B cell (primary cell): ENCODE data around the gene ZMIZ1. TPM values are rescaled to one million over a fixed set of nuclear protein-coding genes. Genes with fewer than 3 reads are reported as not detected.

Experiments used
- ATAC-seq: fragments of 200-7000 bp; cut with Tn5 transposase; one replicate; pipeline ENCODE4 v1.10.0; 2021; ENCODE audit warnings: low read depth, mild to moderate bottlenecking, moderate number of reproducible peaks, moderate library complexity
- CTCF ChIA-PET: fragments of 350-600 bp; sonication (Branson Sonifier 250); formaldehyde crosslinking; loops from one replicate; lab custom pipeline; 2021; ENCODE audit warnings: antibody characterized with exemption, inconsistent platforms; lab: Charles Lee
- POLR2A ChIA-PET: fragments of 350-600 bp; sonication (Branson Sonifier 250); formaldehyde crosslinking; loops from one replicate; lab custom pipeline; 2021; ENCODE audit warnings: antibody characterized with exemption; lab: Charles Lee
- DNase-seq: peaks from one replicate; pipeline ENCODE4 v3.0.0; 2013
- H2AFZ ChIP-seq: 2 replicates; pipeline ENCODE4 v1.6.1; 2012; ENCODE audit warnings: mild to moderate bottlenecking, low read depth, low read length; ENCODE audit not compliant: insufficient read depth, poor library complexity, severe bottlenecking
- H3K27ac ChIP-seq, 2 donors: 1 replicate in 1 of 2; 2 replicates in 1 of 2; pipeline ENCODE4 v1.5.1; 2012 to 2013; ENCODE audit warnings: low read length in 2 of 2, mild to moderate bottlenecking in 2 of 2, moderate library complexity in 1 of 2
- H3K27me3 ChIP-seq, 4 experiments: fragments of 200-600 bp in 1 of 4; sonication (generic) in 1 of 4; replicated peaks in 1 of 4; 1 replicate in 2 of 4; 2 replicates in 2 of 4; pipeline versions ENCODE4 v1.6.1 to v1.7.0; 2013 to 2016; ENCODE audit warnings: low read length in 3 of 4, mild to moderate bottlenecking in 2 of 4, mixed read lengths in 1 of 4, moderate library complexity in 1 of 4; ENCODE audit not compliant: insufficient read depth in 4 of 4, control insufficient read depth in 3 of 4; ENCODE audit errors: control extremely low read depth in 1 of 4
- H3K36me3 ChIP-seq, 2 experiments: replicated peaks in 1 of 2; 1 replicate in 1 of 2; 2 replicates in 1 of 2; pipeline versions ENCODE4 v1.6.1 to v1.7.1; 2013; ENCODE audit warnings: low read length in 1 of 2; ENCODE audit not compliant: insufficient read depth in 2 of 2, control insufficient read depth in 1 of 2; ENCODE audit errors: control extremely low read depth in 1 of 2, extremely low read depth in 1 of 2
- H3K4me1 ChIP-seq, 2 donors: fragments of 200-600 bp in 1 of 2; sonication (generic) in 1 of 2; 1 replicate in 1 of 2; 2 replicates in 1 of 2; pipeline versions ENCODE4 v1.5.1 to v1.6.1; 2013 to 2017; ENCODE audit warnings: low read length in 2 of 2; ENCODE audit not compliant: control insufficient read depth in 2 of 2, insufficient read depth in 2 of 2
- H3K4me2 ChIP-seq: replicated peaks from 2 replicates; pipeline ENCODE3; 2012; ENCODE audit warnings: mild to moderate bottlenecking, low read depth, low read length; ENCODE audit not compliant: poor library complexity, severe bottlenecking
- H3K4me3 ChIP-seq, 5 experiments: fragments of 200-600 bp in 1 of 5; sonication (generic) in 1 of 5; 1 replicate in 3 of 5; 2 replicates in 2 of 5; pipeline versions ENCODE4 v1.5.1 to v1.7.0; 2011 to 2016; ENCODE audit warnings: low read length in 4 of 5, mild to moderate bottlenecking in 4 of 5, low read depth in 2 of 5, control low read depth in 1 of 5, moderate library complexity in 1 of 5; ENCODE audit not compliant: insufficient read depth in 1 of 5; ENCODE audit errors: control extremely low read depth in 1 of 5, extremely low read depth in 1 of 5
- H3K79me2 ChIP-seq: fragments of 200-600 bp; sonication (generic); one replicate; pipeline ENCODE4 v1.6.0; 2016; ENCODE audit warnings: low read length; ENCODE audit not compliant: control insufficient read depth, insufficient read depth
- H3K9ac ChIP-seq: fragments of 200-600 bp; sonication (generic); 2 replicates; pipeline ENCODE4 v1.6.1; 2017; ENCODE audit warnings: mild to moderate bottlenecking, low read length, moderate library complexity
- H3K9me3 ChIP-seq, 3 donors: one replicate each; pipeline versions ENCODE4 v1.6.1 to v1.7.1; 2013; ENCODE audit warnings: low read length in 2 of 3; ENCODE audit not compliant: control insufficient read depth in 2 of 3, insufficient read depth in 1 of 3; ENCODE audit errors: control extremely low read depth in 1 of 3
- H4K20me1 ChIP-seq: 2 replicates; pipeline ENCODE4 v1.6.0; 2012; ENCODE audit warnings: mild to moderate bottlenecking, low read length; ENCODE audit not compliant: insufficient read depth, control insufficient read depth, poor library complexity, severe bottlenecking
- H3K27ac Mint-ChIP-seq: one replicate; pipeline ENCODE4 v1.8.0; 2021; ENCODE audit warnings: mixed read lengths
- H3K27me3 Mint-ChIP-seq: one replicate; pipeline ENCODE4 v1.8.0; 2021; ENCODE audit warnings: mixed read lengths
- H3K4me1 Mint-ChIP-seq: one replicate; pipeline ENCODE4 v1.8.0; 2021; ENCODE audit warnings: mixed read lengths
- H3K4me3 Mint-ChIP-seq: one replicate; pipeline ENCODE4 v1.8.0; 2021; ENCODE audit warnings: mixed read lengths
- H3K9me3 Mint-ChIP-seq: one replicate; pipeline ENCODE4 v1.8.0; 2022; ENCODE audit warnings: mixed read lengths; ENCODE audit not compliant: insufficient read depth
- CTCF ChIP-seq: fragments of 200-600 bp; IDR thresholded peaks from one replicate; pipeline ENCODE4 v1.8.0; 2022; ENCODE audit warnings: antibody characterized with exemption, mild to moderate bottlenecking
- EZH2 ChIP-seq: IDR thresholded peaks from 2 replicates; pipeline ENCODE4 v1.6.1; 2012; ENCODE audit warnings: borderline replicate concordance, low read depth, mild to moderate bottlenecking, moderate library complexity, low read length; ENCODE audit not compliant: insufficient read depth, poor library complexity, severe bottlenecking
- WGBS: methylation state at CpG from one replicate; pipeline ENCODE4 v1.1.5; 2013; ENCODE audit warnings: missing lambda C conversion rate; ENCODE audit not compliant: insufficient coverage; 5-methylcytosine and 5-hydroxymethylcytosine counted together
- intact Hi-C: fragments of 100-400 bp; cut with micrococcal nuclease; formaldehyde crosslinking; loops from one replicate; pipeline ENCODE4 v1.10.0; 2022
- polyA plus RNA-seq: library from polyadenylated mRNA; depleted of rRNA; stranded (reverse); fragments of >200 nt; gene quantifications from 2 replicates; pipeline ENCODE4 v1.2.3, GENCODE V29; 2012
- total RNA-seq, 2 donors: library from RNA; stranded (reverse); fragments of 120-200 nt in 1 of 2; gene quantifications; 1 replicate in 1 of 2; 2 replicates in 1 of 2; pipeline versions ENCODE4 v1.2.3 to v1.2.4, GENCODE V29; 2013 to 2022

Gene ZMIZ1
- total and polyA plus RNA-seq, 2 donors (not counting 1 experiment from before 2014, with no cell fraction given) = 14.3 to 64.9 TPM

GRCh38 chr10:79245539-79246208, 176.9 kb downstream of the ZMIZ1 start:
- Mint-ChIP-seq H3K27ac (peak overlapping the region; percentile 95), H3K4me3 (peak overlapping the region; percentile 84), H3K9me3 (no peaks in the 10 kb centered on the region), H3K4me1 (peaks cover 83% of the 10 kb centered on the region), H3K27me3 (no peaks in the 10 kb centered on the region)
- Histone ChIP-seq H3K27me3 (no peaks in the 10 kb centered on the region), H3K9ac (peak overlapping the region; percentile 68), H3K4me1 (peaks cover 77 to 83% of the 10 kb centered on the region in 2 donors), H3K27ac (peak overlapping the region; percentile 93 to 95), H3K4me2 (peak overlapping the region; percentile 95), H3K79me2 (peaks cover 67% of the 10 kb centered on the region), H3K4me3 (peak overlapping the region in 4 of 5 experiments; percentile 10 to 69 (median 64)), H4K20me1 (no peaks in the 10 kb centered on the region), H2AFZ (no peak overlapping the region), H3K36me3 (peaks cover 0 to 2% of the 10 kb centered on the region in 2 experiments), H3K9me3 (no peaks in the 10 kb centered on the region)
- WGBS = 67% methylated on average over 5 of the region's 9 CpGs
- intact Hi-C loops = loop anchor here (1.0 to 5.0 kb wide), 6 partner anchors 41 to 1218 kb away; partner anchors contain the start of genes ANXA11, POLR3A and PPIF
- ATAC-seq (no peak), DNase-seq (peak; percentile 44)
- TF ChIP-seq EZH2 (no peak), CTCF (no peak)
- ChIA-PET POLR2A (interaction anchor here (0.6 to 1.6 kb wide), 3 partner anchors 41 to 81 kb away, joined by 3 to 7 read pairs (median 3); no protein-coding TSS in a partner anchor), CTCF (interaction anchor here (1.0 to 1.8 kb wide), 4 partner anchors 20 to 89 kb away, joined by 3 to 6 read pairs (median 5); no protein-coding TSS in a partner anchor)

DNA sequence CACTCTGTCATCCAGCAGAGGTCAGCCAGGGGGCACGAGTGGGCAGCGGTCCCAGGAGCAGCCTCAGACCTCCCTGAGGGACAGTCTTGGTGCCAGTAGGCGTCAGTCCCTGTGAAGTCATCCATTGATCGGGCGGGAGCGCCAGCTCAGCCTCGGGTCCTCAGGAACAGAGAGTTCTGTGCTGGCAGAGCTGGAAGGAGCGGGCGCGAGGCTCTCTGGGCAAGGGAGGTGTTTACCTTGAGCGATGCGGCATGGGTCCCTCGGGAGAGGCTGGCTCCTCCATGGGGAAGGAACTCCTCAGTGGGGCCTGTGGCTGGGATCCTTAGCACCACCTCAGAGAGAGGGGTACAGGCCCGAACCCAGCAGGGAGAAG, 177.4 kb downstream of the ZMIZ1 start:
- Mint-ChIP-seq H3K4me3 (peak overlapping the region; percentile 84), H3K27ac (peak overlapping the region; percentile 95), H3K4me1 (peaks cover 84% of the 10 kb centered on the region), H3K27me3 (no peaks in the 10 kb centered on the region), H3K9me3 (no peaks in the 10 kb centered on the region)
- Histone ChIP-seq H3K27me3 (no peaks in the 10 kb centered on the region), H3K27ac (peak overlapping the region; percentile 93 to 95), H3K4me1 (peaks cover 83 to 86% of the 10 kb centered on the region in 2 donors), H3K79me2 (peaks cover 73% of the 10 kb centered on the region), H2AFZ (peak overlapping the region; percentile 7), H3K9me3 (no peaks in the 10 kb centered on the region), H4K20me1 (no peaks in the 10 kb centered on the region), H3K9ac (peak overlapping the region; percentile 68), H3K4me3 (peak overlapping the region in 4 of 5 experiments; percentile 4 to 69 (median 16)), H3K36me3 (peaks cover 0 to 2% of the 10 kb centered on the region in 2 experiments), H3K4me2 (peak overlapping the region; percentile 95)
- DNase-seq = peak; percentile 34
- POLR2A ChIA-PET = interaction anchor here (1.1 kb wide), 1 partner anchor 41 kb away, joined by 3 read pairs; no protein-coding TSS in a partner anchor
- intact Hi-C loops = loop anchor here (5.0 kb wide), 3 partner anchors 691 to 1219 kb away; partner anchors contain the start of genes ANXA11 and POLR3A
- ATAC-seq = no peak
- CTCF ChIA-PET = interaction anchor here (1.0 to 1.8 kb wide), 2 partner anchors 20 to 40 kb away, joined by 3 to 6 read pairs; no protein-coding TSS in a partner anchor
- WGBS = 58% methylated on average over 14 of the region's 14 CpGs
- TF ChIP-seq CTCF = no peak
